ENCODE measurements around the gene CFDP1. TPM values are rescaled to one million over a fixed set of nuclear protein-coding genes. Genes with fewer than 3 reads are reported as not detected.

CFDP1 gene
- total RNA-seq, 4 donors from 2014 or later = 42.4 to 49.5 (median 44.0) TPM

DNA sequence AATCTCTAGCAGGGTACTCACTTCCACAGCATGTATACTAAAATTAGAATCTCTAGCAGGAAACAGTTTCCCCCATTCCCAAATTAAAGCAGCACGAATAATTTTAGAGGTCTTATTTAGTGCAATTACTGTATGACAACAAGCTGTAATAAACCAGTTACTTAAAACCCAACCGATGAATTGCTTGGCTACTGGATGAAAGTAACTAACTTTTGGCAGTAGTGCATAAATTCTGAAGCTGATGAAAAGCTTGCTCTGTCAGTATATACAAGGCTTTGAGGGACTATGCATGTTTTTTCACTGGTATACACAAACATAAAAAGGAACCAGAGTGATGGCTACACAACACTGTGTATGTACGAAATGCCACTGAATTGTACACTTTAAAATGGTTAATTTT is 89.4 kb downstream of the CFDP1 start:
- Histone ChIP-seq H3K4me1 (peaks cover 14 to 30% (median 24%) of the 10 kb centered on the region in 4 donors), H3K36me3 (no peaks in the 10 kb centered on the region), H3K27ac (replicated peaks in 1 of 4) (no peak overlapping the region), H3K27me3 (no peaks in the 10 kb centered on the region), H3K9me3 (no peaks in the 10 kb centered on the region), H3K4me3 (no peak overlapping the region)
- 63% methylated on average over 3 of the region's 3 CpGs for WGBS
- TF ChIP-seq EP300 (IDR thresholded peaks at IDR 0.05) (no peak), POLR2A (IDR thresholded peaks at IDR 0.05; ENCODE audit: low read depth) (no peak), POLR2AphosphoS5 (IDR thresholded peaks at IDR 0.05) (no peak)
- TF ChIP-seq, protein P1, sequence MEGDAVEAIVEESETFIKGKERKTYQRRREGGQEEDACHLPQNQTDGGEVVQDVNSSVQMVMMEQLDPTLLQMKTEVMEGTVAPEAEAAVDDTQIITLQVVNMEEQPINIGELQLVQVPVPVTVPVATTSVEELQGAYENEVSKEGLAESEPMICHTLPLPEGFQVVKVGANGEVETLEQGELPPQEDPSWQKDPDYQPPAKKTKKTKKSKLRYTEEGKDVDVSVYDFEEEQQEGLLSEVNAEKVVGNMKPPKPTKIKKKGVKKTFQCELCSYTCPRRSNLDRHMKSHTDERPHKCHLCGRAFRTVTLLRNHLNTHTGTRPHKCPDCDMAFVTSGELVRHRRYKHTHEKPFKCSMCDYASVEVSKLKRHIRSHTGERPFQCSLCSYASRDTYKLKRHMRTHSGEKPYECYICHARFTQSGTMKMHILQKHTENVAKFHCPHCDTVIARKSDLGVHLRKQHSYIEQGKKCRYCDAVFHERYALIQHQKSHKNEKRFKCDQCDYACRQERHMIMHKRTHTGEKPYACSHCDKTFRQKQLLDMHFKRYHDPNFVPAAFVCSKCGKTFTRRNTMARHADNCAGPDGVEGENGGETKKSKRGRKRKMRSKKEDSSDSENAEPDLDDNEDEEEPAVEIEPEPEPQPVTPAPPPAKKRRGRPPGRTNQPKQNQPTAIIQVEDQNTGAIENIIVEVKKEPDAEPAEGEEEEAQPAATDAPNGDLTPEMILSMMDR (IDR thresholded peaks at IDR 0.05) = no peak
- no peak for DNase-seq (ENCODE audit: extremely low spot score)
- intact Hi-C loops (cut with DNase I) = no loop called here

DNA sequence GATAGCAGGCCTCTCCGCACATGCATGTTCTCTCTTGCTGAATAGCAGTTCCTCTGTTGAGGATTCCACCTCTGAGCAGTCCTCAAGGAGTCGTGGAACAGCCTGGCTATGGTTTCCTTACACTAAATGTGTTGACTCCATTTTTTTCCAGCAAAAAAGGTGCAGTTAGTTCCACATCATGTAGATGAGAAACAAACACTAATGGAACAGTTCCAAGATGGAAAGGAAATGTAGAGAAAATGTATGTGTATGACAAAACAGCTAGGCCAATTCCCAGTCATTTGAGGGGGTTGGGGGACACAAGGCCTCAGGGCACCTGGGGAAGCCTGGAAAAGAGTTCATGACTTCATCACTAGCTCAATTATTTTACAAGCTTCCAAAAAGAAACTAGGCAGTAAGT is 90.0 kb downstream of the CFDP1 start:
- H3K27ac ChIP-seq (replicated peaks in 1 of 4) = peak overlapping the region in 1 of 4 donors; percentile 2
- no peaks in the 10 kb centered on the region for H3K27me3 ChIP-seq
- H3K9me3 ChIP-seq = no peaks in the 10 kb centered on the region
- H3K4me3 ChIP-seq = no peak overlapping the region
- intact Hi-C loops (cut with DNase I) = no loop called here
- H3K36me3 ChIP-seq = no peaks in the 10 kb centered on the region
- 100% methylated on average over 2 of the region's 2 CpGs for WGBS
- no peak for DNase-seq (ENCODE audit: extremely low spot score)
- TF ChIP-seq EP300 (IDR thresholded peaks at IDR 0.05) = no peak
- TF ChIP-seq, protein P1 (IDR thresholded peaks at IDR 0.05) = no peak
- TF ChIP-seq POLR2A (IDR thresholded peaks at IDR 0.05; ENCODE audit: low read depth) = no peak
- no peak for TF ChIP-seq POLR2AphosphoS5 (IDR thresholded peaks at IDR 0.05)
- peaks cover 14 to 30% (median 24%) of the 10 kb centered on the region in 4 donors for H3K4me1 ChIP-seq

DNA sequence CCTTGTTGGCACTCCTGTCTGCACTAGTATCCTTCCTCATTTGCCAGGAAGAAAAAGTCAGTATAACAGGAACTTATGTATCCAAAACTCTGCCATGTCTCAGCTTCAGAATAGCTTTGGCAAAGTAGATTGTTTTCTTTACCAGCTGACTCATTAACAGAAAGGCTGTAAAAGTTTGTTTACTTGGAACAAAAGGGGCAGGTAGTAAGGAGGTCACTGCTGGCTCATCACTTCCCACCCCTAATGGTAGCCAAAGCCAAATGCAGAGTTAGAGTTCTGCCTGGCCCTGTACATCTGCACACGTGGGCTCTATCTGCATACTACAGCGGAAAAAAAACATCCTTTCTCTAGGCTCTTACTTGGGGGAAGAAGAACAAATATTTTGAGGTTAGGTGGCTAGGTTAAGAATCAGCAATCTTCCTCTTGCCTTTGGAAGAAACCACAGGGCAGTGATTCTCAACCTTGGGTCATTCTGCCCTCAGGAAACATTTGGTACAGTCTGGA is 90.9 kb downstream of the CFDP1 start:
- H3K4me3 ChIP-seq = no peak overlapping the region
- peaks cover 14 to 30% (median 24%) of the 10 kb centered on the region in 4 donors for H3K4me1 ChIP-seq
- intact Hi-C loops (cut with DNase I) = no loop called here
- TF ChIP-seq POLR2AphosphoS5 (IDR thresholded peaks at IDR 0.05) (peak; percentile 10 to 30), POLR2A (IDR thresholded peaks at IDR 0.05; ENCODE audit: low read depth) (no peak)
- no peak for DNase-seq (ENCODE audit: extremely low spot score)
- no peaks in the 10 kb centered on the region for H3K27me3 ChIP-seq
- peak overlapping the region in 3 of 4 donors; percentile 19 to 57 (median 24) for H3K27ac ChIP-seq (replicated peaks in 1 of 4)
- no peaks in the 10 kb centered on the region for H3K36me3 ChIP-seq
- WGBS = 45% methylated on average over 2 of the region's 2 CpGs
- H3K9me3 ChIP-seq = no peaks in the 10 kb centered on the region

DNA sequence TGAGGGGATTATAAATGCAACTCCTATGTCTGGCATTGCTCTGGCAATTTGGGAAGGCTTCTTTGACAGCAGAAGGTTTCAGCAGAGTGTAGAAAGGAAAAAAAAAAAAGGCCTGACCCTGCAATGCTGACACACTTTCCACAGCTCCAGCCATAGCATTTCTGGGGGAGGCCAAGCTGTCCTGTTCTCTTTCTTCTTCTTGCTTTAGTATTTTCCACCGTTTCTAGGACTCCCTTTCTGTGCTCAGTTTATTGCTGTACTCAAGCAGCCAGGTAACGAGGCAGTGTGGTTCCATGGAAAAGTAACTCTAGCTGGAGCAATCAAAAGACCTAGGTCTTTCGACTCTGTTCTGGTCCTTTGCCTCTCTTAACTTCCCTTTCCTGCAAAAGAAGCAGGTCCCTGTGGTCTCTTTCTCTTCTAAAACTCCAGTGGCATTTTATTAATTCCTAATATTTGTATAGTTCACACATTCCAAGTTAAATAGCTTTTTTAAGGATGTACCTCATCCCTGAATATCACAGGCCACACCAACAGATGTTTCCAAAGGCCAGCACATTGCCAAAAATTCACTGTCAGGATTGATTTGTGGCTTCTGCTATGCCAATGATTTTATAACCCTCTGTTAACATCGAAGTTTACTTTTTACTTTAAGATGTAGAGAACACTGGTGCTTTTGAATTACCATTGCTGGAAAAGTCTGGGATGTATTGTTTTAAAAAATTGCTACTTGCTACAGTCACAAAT is 91.6 kb downstream of the CFDP1 start:
- Histone ChIP-seq H3K9me3 (no peaks in the 10 kb centered on the region), H3K27ac (replicated peaks in 1 of 4) (peak overlapping the region in 3 of 4 donors; percentile 19 to 57 (median 24)), H3K36me3 (no peaks in the 10 kb centered on the region), H3K4me1 (peaks cover 14 to 30% (median 24%) of the 10 kb centered on the region in 4 donors), H3K27me3 (no peaks in the 10 kb centered on the region), H3K4me3 (no peak overlapping the region)
- intact Hi-C loops (cut with DNase I) = no loop called here
- TF ChIP-seq POLR2A (IDR thresholded peaks at IDR 0.05; ENCODE audit: low read depth) (no peak), EP300 (IDR thresholded peaks at IDR 0.05) (no peak), POLR2AphosphoS5 (IDR thresholded peaks at IDR 0.05) (no peak)
- TF ChIP-seq, protein P1 (IDR thresholded peaks at IDR 0.05) = no peak
- no peak for DNase-seq (ENCODE audit: extremely low spot score)
- WGBS = 46% methylated on average over 4 of the region's 4 CpGs

DNA sequence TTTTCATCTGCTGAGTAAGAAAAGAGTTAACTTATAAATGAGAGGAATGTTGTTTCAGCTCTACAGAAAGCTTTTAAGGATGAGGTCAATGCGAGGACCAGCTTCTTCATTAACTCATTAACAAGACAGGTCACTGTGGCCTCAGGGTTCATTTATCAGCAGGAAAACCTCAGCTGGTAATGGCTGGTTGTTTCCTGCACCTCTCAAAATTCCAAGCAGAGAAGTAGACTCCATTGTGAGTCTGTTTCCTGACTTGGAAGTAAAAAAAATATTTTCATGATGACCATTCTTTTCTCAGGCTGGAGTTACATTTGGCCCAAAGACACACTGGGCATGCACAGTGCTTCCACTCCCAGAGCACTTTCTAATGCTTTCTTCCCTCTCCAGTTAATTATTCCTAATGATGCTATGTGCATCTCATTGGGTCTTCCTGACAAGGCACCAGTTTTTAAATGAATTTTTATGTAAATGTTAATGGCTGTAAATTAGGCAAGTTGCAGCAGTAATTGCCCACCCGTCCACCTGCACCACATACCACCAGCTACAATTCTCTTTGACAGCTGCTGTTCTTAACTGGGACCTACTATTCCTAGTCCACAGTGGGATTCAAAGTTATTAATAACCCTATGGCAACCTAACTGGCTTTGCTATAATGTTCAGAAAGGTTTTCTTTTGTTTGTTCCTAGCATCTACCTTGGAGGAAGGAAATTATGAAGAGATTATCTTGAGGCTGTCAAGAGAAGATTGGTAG is 92.4 kb downstream of the CFDP1 start:
- TF ChIP-seq POLR2A (IDR thresholded peaks at IDR 0.05; ENCODE audit: low read depth) (no peak), EP300 (IDR thresholded peaks at IDR 0.05) (no peak), POLR2AphosphoS5 (IDR thresholded peaks at IDR 0.05) (no peak)
- TF ChIP-seq, protein P1 (IDR thresholded peaks at IDR 0.05) = no peak
- H3K4me3 ChIP-seq = no peak overlapping the region
- H3K9me3 ChIP-seq = no peaks in the 10 kb centered on the region
- H3K27me3 ChIP-seq = no peaks in the 10 kb centered on the region
- WGBS = 71% methylated on average over 2 of the region's 2 CpGs
- no peaks in the 10 kb centered on the region for H3K36me3 ChIP-seq
- peaks cover 14 to 30% (median 24%) of the 10 kb centered on the region in 4 donors for H3K4me1 ChIP-seq
- no peak for DNase-seq (ENCODE audit: extremely low spot score)
- intact Hi-C loops (cut with DNase I) = no loop called here
- H3K27ac ChIP-seq (replicated peaks in 1 of 4) = peak overlapping the region in 2 of 4 donors; percentile 24 to 57
